ENCODE results near the gene ABCD1. TPM values are rescaled to one million over a fixed set of nuclear protein-coding genes. Genes with fewer than 3 reads are reported as not detected.

ABCD1 gene
- total RNA-seq, 2 experiments from 2014 or later, result 16.5 to 17.6 TPM

- Mint-ChIP-seq H3K36me3 (ENCODE audit: low read depth) (no peaks in the 10 kb centered on the region), H3K27ac (no peak overlapping the region)
- DNase-seq, result no peak
Observed at GRCh38 chrX:153750127-153750774, 25.6 kb downstream of the ABCD1 start.

GRCh38 chrX:153755136-153755535 lies 30.5 kb downstream of the ABCD1 start:
- Mint-ChIP-seq H3K36me3 (ENCODE audit: low read depth) (no peaks in the 10 kb centered on the region), H3K9me3 (no peaks in the 10 kb centered on the region), H3K27me3 (peaks cover 14% of the 10 kb centered on the region), H3K4me1 (peaks cover 3% of the 10 kb centered on the region), H3K4me3 (no peak overlapping the region), H3K27ac (no peak overlapping the region)
- ChIA-PET POLR2A (no interaction called here), CTCF (interaction anchor here (1.0 kb wide), 1 partner anchor 25 kb away, joined by 3 read pairs; no protein-coding TSS in a partner anchor)
- no peak for DNase-seq

More at GRCh38 chrX:153750127-153750774, 25.6 kb downstream of the ABCD1 start:
- peaks cover 15% of the 10 kb centered on the region for H3K27me3 Mint-ChIP-seq
- peaks cover 3% of the 10 kb centered on the region for H3K4me1 Mint-ChIP-seq
- POLR2A ChIA-PET, result no interaction called here
- CTCF ChIA-PET, result no interaction called here
- H3K9me3 Mint-ChIP-seq, result no peaks in the 10 kb centered on the region
- no peak overlapping the region for H3K4me3 Mint-ChIP-seq

GRCh38 chrX:153761863-153762262 lies 37.2 kb downstream of the ABCD1 start:
- H3K9me3 Mint-ChIP-seq, result no peaks in the 10 kb centered on the region
- H3K4me3 Mint-ChIP-seq, result no peak overlapping the region
- POLR2A ChIA-PET, result no interaction called here
- peaks cover 4% of the 10 kb centered on the region for H3K27me3 Mint-ChIP-seq
- no peaks in the 10 kb centered on the region for H3K36me3 Mint-ChIP-seq (ENCODE audit: low read depth)
- CTCF ChIA-PET, result no interaction called here
- no peak overlapping the region for H3K27ac Mint-ChIP-seq
- peaks cover 6% of the 10 kb centered on the region for H3K4me1 Mint-ChIP-seq
- no peak for DNase-seq

GRCh38 chrX:153762626-153763173 lies 38.0 kb downstream of the ABCD1 start:
- H3K36me3 Mint-ChIP-seq (ENCODE audit: low read depth), result no peaks in the 10 kb centered on the region
- H3K27me3 Mint-ChIP-seq, result peaks cover 1% of the 10 kb centered on the region
- H3K4me3 Mint-ChIP-seq, result no peak overlapping the region
- H3K4me1 Mint-ChIP-seq, result peaks cover 6% of the 10 kb centered on the region
- H3K27ac Mint-ChIP-seq, result no peak overlapping the region
- no peak for DNase-seq
- ChIA-PET POLR2A (no interaction called here), CTCF (interaction anchor here (2.0 kb wide), 1 partner anchor 163 kb away, joined by 7 read pairs; no protein-coding TSS in a partner anchor)
- H3K9me3 Mint-ChIP-seq, result no peaks in the 10 kb centered on the region

GRCh38 chrX:153763298-153763932 lies 38.8 kb downstream of the ABCD1 start:
- Mint-ChIP-seq H3K27me3 (no peaks in the 10 kb centered on the region), H3K4me1 (peaks cover 6% of the 10 kb centered on the region), H3K9me3 (no peaks in the 10 kb centered on the region), H3K27ac (no peak overlapping the region), H3K36me3 (ENCODE audit: low read depth) (no peaks in the 10 kb centered on the region), H3K4me3 (no peak overlapping the region)
- ChIA-PET POLR2A (interaction anchor here (0.7 kb wide), 1 partner anchor 162 kb away, joined by 3 read pairs; the partner anchor contains the start of gene ARHGAP4), CTCF (interaction anchor here (0.8 to 2.0 kb wide), 4 partner anchors 10 to 204 kb away, joined by 3 to 7 read pairs (median 4); no protein-coding TSS in a partner anchor)
- DNase-seq, result no peak

GRCh38 chrX:153763989-153764755 lies 39.5 kb downstream of the ABCD1 start, which contains the start of gene PLXNB3:
Gene PLXNB3, plus strand, starts transcription at chrX:153764249. Its CDS starts 1,287 bp downstream, at chrX:153765536.
- Mint-ChIP-seq H3K36me3 (ENCODE audit: low read depth) (no peaks in the 10 kb centered on the region), H3K4me1 (peaks cover 6% of the 10 kb centered on the region), H3K27ac (no peak within 1 kb of the TSS), H3K4me3 (no peak within 1 kb of the TSS), H3K27me3 (no peaks in the 10 kb centered on the region), H3K9me3 (no peaks in the 10 kb centered on the region)
- POLR2A ChIA-PET, result interaction anchor here (0.6 to 0.7 kb wide), 2 partner anchors 150 to 161 kb away, joined by 3 read pairs; partner anchors contain the start of gene ARHGAP4
- CTCF ChIA-PET, result interaction anchor here (0.8 to 2.0 kb wide), 4 partner anchors 10 to 203 kb away, joined by 3 to 7 read pairs (median 4); no protein-coding TSS in a partner anchor
- DNase-seq, result peak; percentile 75

GRCh38 chrX:153764786-153765137 lies 40.1 kb downstream of the ABCD1 start:
- H3K27me3 Mint-ChIP-seq, result no peaks in the 10 kb centered on the region
- no peak for DNase-seq
- no peaks in the 10 kb centered on the region for H3K36me3 Mint-ChIP-seq (ENCODE audit: low read depth)
- ChIA-PET POLR2A (no interaction called here), CTCF (interaction anchor here (1.4 kb wide), 1 partner anchor 202 kb away, joined by 4 read pairs; no protein-coding TSS in a partner anchor)
- H3K4me3 Mint-ChIP-seq, result no peak overlapping the region
- H3K4me1 Mint-ChIP-seq, result peaks cover 6% of the 10 kb centered on the region
- no peaks in the 10 kb centered on the region for H3K9me3 Mint-ChIP-seq
- no peak overlapping the region for H3K27ac Mint-ChIP-seq

- Mint-ChIP-seq H3K27me3 (no peaks in the 10 kb centered on the region), H3K4me3 (no peak overlapping the region), H3K27ac (no peak overlapping the region), H3K9me3 (no peaks in the 10 kb centered on the region), H3K4me1 (peaks cover 6% of the 10 kb centered on the region), H3K36me3 (ENCODE audit: low read depth) (no peaks in the 10 kb centered on the region)
- CTCF ChIA-PET, result interaction anchor here (0.5 to 1.7 kb wide), 2 partner anchors 177 to 182 kb away, joined by 3 to 5 read pairs; no protein-coding TSS in a partner anchor
- DNase-seq, result no peak
- POLR2A ChIA-PET, result no interaction called here
Observed at GRCh38 chrX:153765138-153766079, 40.8 kb downstream of the ABCD1 start.

GRCh38 chrX:153766098-153766817 lies 41.6 kb downstream of the ABCD1 start:
- CTCF ChIA-PET, result interaction anchor here (0.5 to 1.7 kb wide), 2 partner anchors 176 to 181 kb away, joined by 3 to 5 read pairs; no protein-coding TSS in a partner anchor
- DNase-seq, result no peak
- Mint-ChIP-seq H3K4me3 (no peak overlapping the region), H3K27me3 (no peaks in the 10 kb centered on the region), H3K27ac (no peak overlapping the region), H3K4me1 (peaks cover 6% of the 10 kb centered on the region), H3K9me3 (no peaks in the 10 kb centered on the region), H3K36me3 (ENCODE audit: low read depth) (no peaks in the 10 kb centered on the region)
- POLR2A ChIA-PET, result no interaction called here

- ChIA-PET POLR2A (no interaction called here), CTCF (interaction anchor here (1.7 kb wide), 1 partner anchor 181 kb away, joined by 5 read pairs; no protein-coding TSS in a partner anchor)
- no peaks in the 10 kb centered on the region for H3K9me3 Mint-ChIP-seq
- H3K36me3 Mint-ChIP-seq (ENCODE audit: low read depth), result no peaks in the 10 kb centered on the region
- H3K4me3 Mint-ChIP-seq, result no peak overlapping the region
- H3K4me1 Mint-ChIP-seq, result peaks cover 6% of the 10 kb centered on the region
- DNase-seq, result no peak
- H3K27me3 Mint-ChIP-seq, result no peaks in the 10 kb centered on the region
- H3K27ac Mint-ChIP-seq, result no peak overlapping the region
Observed at GRCh38 chrX:153766871-153767673, 42.4 kb downstream of the ABCD1 start.

GRCh38 chrX:153767674-153768055 lies 43.0 kb downstream of the ABCD1 start:
- Mint-ChIP-seq H3K27ac (no peak overlapping the region), H3K4me1 (peaks cover 6% of the 10 kb centered on the region), H3K4me3 (no peak overlapping the region), H3K36me3 (ENCODE audit: low read depth) (no peaks in the 10 kb centered on the region), H3K27me3 (no peaks in the 10 kb centered on the region), H3K9me3 (no peaks in the 10 kb centered on the region)
- CTCF ChIA-PET, result no interaction called here
- no peak for DNase-seq
- POLR2A ChIA-PET, result no interaction called here

Measured in activated CD4-positive, alpha-beta memory T cell treated with anti-CD3 and anti-CD28 coated beads, Interleukin-2, amount 10 ng/mL, durations not matched to agents 7 days and 5 days (primary cell).